ENCODE data around the gene EWSR1. TPM values are rescaled to one million over a fixed set of nuclear protein-coding genes. Genes with fewer than 3 reads are reported as not detected.

The EWSR1 gene
- total and polyA plus RNA-seq, 2 donors (not counting 1 experiment from before 2014, with no cell fraction given), result 281 to 295 TPM

DNA sequence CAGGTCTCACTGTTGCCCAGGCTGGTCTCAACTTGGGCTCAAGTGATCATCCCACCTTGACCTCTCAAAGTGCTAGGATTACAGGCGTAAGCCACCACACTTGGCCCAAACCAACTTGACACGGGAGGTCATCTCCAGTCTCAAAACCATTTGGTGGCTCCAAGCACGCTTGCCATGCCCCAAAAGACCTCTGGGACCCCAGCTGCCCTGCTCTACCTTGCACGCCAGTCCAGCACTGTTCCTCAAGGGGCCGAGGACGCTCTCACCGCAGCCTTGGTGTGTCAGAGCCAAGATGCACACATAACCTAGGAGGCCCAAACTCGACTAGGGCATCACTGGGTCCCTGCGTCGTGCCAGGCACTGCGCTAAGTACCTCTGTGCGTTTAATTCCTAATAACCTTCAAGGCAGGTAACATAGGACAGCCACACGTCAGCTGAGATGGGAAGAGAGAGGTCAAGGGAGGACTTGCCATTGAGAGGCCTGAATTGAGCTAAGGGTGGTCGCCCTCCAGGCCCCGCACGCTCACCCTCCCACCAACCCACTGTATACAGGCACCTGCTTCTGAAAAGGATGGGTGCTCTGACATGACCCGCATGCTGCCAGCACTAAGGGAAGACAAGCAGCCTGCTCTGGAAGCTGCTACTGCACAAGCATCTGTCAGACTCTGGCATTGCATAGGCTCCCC, 33.8 kb downstream of the EWSR1 start:
- H3K36me3 ChIP-seq (replicated peaks in 1 of 2; ENCODE audit: control extremely low read depth in 1 of 2, control insufficient read depth in 1 of 2, extremely low read depth in 1 of 2, insufficient read depth in 2 of 2, low read length in 1 of 2), result peaks cover 5 to 33% of the 10 kb centered on the region in 2 experiments
- H3K4me2 ChIP-seq (replicated peaks; ENCODE audit: low read depth, low read length, poor library complexity, severe bottlenecking), result no peak overlapping the region
- no peak overlapping the region for H3K4me3 ChIP-seq (ENCODE audit: control extremely low read depth in 1 of 5, extremely low read depth in 1 of 5, insufficient read depth in 1 of 5, low read depth in 2 of 5, low read length in 4 of 5)
- peaks cover 17% of the 10 kb centered on the region for H3K27me3 Mint-ChIP-seq
- H3K27me3 ChIP-seq (replicated peaks in 1 of 4; ENCODE audit: control extremely low read depth in 1 of 4, control insufficient read depth in 3 of 4, insufficient read depth in 4 of 4, low read length in 3 of 4), result peaks cover 0 to 17% (median 14%) of the 10 kb centered on the region in 4 experiments
- ChIA-PET POLR2A (no interaction called here), CTCF (no interaction called here)
- 96% methylated on average over 15 of the region's 17 CpGs for WGBS (ENCODE audit: insufficient coverage)
- H3K9me3 Mint-ChIP-seq (ENCODE audit: insufficient read depth), result no peaks in the 10 kb centered on the region
- peaks cover 10 to 11% of the 10 kb centered on the region in 2 donors for H3K4me1 ChIP-seq (ENCODE audit: control insufficient read depth in 2 of 2, insufficient read depth in 2 of 2, low read length in 2 of 2)
- no peak overlapping the region for H2AFZ ChIP-seq (ENCODE audit: insufficient read depth, low read depth, low read length, poor library complexity, severe bottlenecking)
- H3K27ac ChIP-seq (ENCODE audit: low read length in 2 of 2), result no peak overlapping the region
- intact Hi-C loops (cut with micrococcal nuclease), result no loop called here
- H4K20me1 ChIP-seq (ENCODE audit: control insufficient read depth, insufficient read depth, low read length, poor library complexity, severe bottlenecking), result peaks cover 24% of the 10 kb centered on the region
- no peak for DNase-seq
- no peak overlapping the region for H3K4me3 Mint-ChIP-seq
- TF ChIP-seq, protein P1, sequence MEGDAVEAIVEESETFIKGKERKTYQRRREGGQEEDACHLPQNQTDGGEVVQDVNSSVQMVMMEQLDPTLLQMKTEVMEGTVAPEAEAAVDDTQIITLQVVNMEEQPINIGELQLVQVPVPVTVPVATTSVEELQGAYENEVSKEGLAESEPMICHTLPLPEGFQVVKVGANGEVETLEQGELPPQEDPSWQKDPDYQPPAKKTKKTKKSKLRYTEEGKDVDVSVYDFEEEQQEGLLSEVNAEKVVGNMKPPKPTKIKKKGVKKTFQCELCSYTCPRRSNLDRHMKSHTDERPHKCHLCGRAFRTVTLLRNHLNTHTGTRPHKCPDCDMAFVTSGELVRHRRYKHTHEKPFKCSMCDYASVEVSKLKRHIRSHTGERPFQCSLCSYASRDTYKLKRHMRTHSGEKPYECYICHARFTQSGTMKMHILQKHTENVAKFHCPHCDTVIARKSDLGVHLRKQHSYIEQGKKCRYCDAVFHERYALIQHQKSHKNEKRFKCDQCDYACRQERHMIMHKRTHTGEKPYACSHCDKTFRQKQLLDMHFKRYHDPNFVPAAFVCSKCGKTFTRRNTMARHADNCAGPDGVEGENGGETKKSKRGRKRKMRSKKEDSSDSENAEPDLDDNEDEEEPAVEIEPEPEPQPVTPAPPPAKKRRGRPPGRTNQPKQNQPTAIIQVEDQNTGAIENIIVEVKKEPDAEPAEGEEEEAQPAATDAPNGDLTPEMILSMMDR (IDR thresholded peaks at IDR 0.05), result no peak
- peaks cover 0 to 5% (median 0%) of the 10 kb centered on the region in 3 donors for H3K9me3 ChIP-seq (ENCODE audit: control extremely low read depth in 1 of 3, control insufficient read depth in 2 of 3, insufficient read depth in 1 of 3, low read length in 2 of 3)
- peaks cover 13% of the 10 kb centered on the region for H3K4me1 Mint-ChIP-seq
- peaks cover 2% of the 10 kb centered on the region for H3K79me2 ChIP-seq (ENCODE audit: control insufficient read depth, insufficient read depth, low read length)
- ATAC-seq (ENCODE audit: low read depth), result no peak
- H3K27ac Mint-ChIP-seq, result no peak overlapping the region
- no peak overlapping the region for H3K9ac ChIP-seq (ENCODE audit: low read length)

DNA sequence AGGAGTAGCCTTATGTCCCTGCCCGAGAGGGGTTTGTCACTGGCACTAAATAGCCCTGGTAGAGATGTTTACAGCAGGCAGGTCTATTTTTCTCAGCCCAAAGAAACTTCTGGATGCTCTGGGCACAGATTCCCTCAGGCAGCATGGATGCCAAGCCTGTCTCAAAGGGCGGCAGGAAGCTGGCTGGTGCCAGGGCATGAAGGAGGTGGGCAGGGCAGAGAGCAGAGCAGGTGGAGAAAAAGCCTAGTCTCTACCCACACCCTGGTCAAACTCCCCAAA, 34.3 kb downstream of the EWSR1 start:
- no peak for ATAC-seq (ENCODE audit: low read depth)
- CTCF ChIA-PET, result no interaction called here

More for the DNA sequence above, 34.3 kb downstream of the EWSR1 start:
- Histone ChIP-seq H3K79me2 (ENCODE audit: control insufficient read depth, insufficient read depth, low read length) (peaks cover 2% of the 10 kb centered on the region), H3K27me3 (replicated peaks in 1 of 4; ENCODE audit: control extremely low read depth in 1 of 4, control insufficient read depth in 3 of 4, insufficient read depth in 4 of 4, low read length in 3 of 4) (peaks cover 0 to 22% (median 15%) of the 10 kb centered on the region in 4 experiments), H3K9ac (ENCODE audit: low read length) (no peak overlapping the region), H2AFZ (ENCODE audit: insufficient read depth, low read depth, low read length, poor library complexity, severe bottlenecking) (no peak overlapping the region), H3K9me3 (ENCODE audit: control extremely low read depth in 1 of 3, control insufficient read depth in 2 of 3, insufficient read depth in 1 of 3, low read length in 2 of 3) (peaks cover 0 to 8% (median 0%) of the 10 kb centered on the region in 3 donors), H3K4me1 (ENCODE audit: control insufficient read depth in 2 of 2, insufficient read depth in 2 of 2, low read length in 2 of 2) (peaks cover 11 to 15% of the 10 kb centered on the region in 2 donors), H3K4me2 (replicated peaks; ENCODE audit: low read depth, low read length, poor library complexity, severe bottlenecking) (no peak overlapping the region), H4K20me1 (ENCODE audit: control insufficient read depth, insufficient read depth, low read length, poor library complexity, severe bottlenecking) (peaks cover 19% of the 10 kb centered on the region), H3K4me3 (ENCODE audit: control extremely low read depth in 1 of 5, extremely low read depth in 1 of 5, insufficient read depth in 1 of 5, low read depth in 2 of 5, low read length in 4 of 5) (no peak overlapping the region), H3K36me3 (replicated peaks in 1 of 2; ENCODE audit: control extremely low read depth in 1 of 2, control insufficient read depth in 1 of 2, extremely low read depth in 1 of 2, insufficient read depth in 2 of 2, low read length in 1 of 2) (peaks cover 5 to 28% of the 10 kb centered on the region in 2 experiments), H3K27ac (ENCODE audit: low read length in 2 of 2) (no peak overlapping the region)
- H3K4me3 Mint-ChIP-seq, result no peak overlapping the region
- H3K27ac Mint-ChIP-seq, result no peak overlapping the region
- POLR2A ChIA-PET, result no interaction called here
- no peaks in the 10 kb centered on the region for H3K9me3 Mint-ChIP-seq (ENCODE audit: insufficient read depth)
- peaks cover 18% of the 10 kb centered on the region for H3K27me3 Mint-ChIP-seq
- intact Hi-C loops (cut with micrococcal nuclease), result no loop called here
- 100% methylated on average over 1 of the region's 2 CpGs for WGBS (ENCODE audit: insufficient coverage)
- TF ChIP-seq EZH2 (IDR thresholded peaks at IDR 0.05; ENCODE audit: borderline replicate concordance, insufficient read depth, low read depth, low read length, poor library complexity, severe bottlenecking), result no peak
- TF ChIP-seq, protein P1 (IDR thresholded peaks at IDR 0.05), result no peak
- no peak for DNase-seq
- H3K4me1 Mint-ChIP-seq, result peaks cover 14% of the 10 kb centered on the region

Data from B cell (primary cell).